Measurements from ENCODE around the gene ZNF791. TPM values are rescaled to one million over a fixed set of nuclear protein-coding genes. Genes with fewer than 3 reads are reported as not detected.
"Not testable (repeated sequence)": the region's sequence is repeated elsewhere in the genome, so short reads cannot be mapped to it uniquely, and the experiment has no call there.

The ZNF791 gene
- total RNA-seq, 1 experiment from 2014 or later = 26.3 TPM

DNA sequence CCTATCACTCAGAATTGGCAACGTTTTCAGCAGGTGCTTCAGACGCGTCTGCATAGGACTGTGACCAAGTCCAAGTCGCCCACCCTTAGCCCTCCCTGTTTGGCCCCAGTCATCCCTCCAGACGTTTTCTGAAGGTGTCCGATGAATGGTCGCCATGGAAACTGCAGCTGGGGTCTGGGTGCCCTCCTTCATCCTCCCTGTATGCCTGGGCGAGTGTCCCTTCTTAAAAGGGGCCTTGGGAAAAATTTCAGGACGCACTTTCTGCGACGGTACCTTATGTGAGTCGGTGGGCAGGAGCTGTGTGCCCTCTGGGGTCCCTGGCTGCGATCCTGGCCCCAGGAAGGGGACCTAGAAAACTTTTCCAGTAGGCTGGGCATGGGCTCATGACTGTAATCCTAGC lies 30.7 kb downstream of the ZNF791 start:
- no TSS peak for BruUV-seq (replicated peaks)
- ATAC-seq (no peak), DNase-seq (no peak)
- Histone ChIP-seq H3K9me2 (replicated peaks; ENCODE audit: low read length) (no peaks in the 10 kb centered on the region), H3K4me3 (ENCODE audit: low read length) (no peak overlapping the region), H3K9me3 (ENCODE audit: low read length) (no peaks in the 10 kb centered on the region), H3K27me3 (ENCODE audit: low read length) (no peaks in the 10 kb centered on the region), H3F3A (ENCODE audit: low read length, unreplicated experiment) (no peaks in the 10 kb centered on the region), H3K36me3 (ENCODE audit: low read depth, low read length) (no peaks in the 10 kb centered on the region), H4K20me1 (ENCODE audit: low read length) (no peaks in the 10 kb centered on the region), H3K4me2 (ENCODE audit: low read length) (no peak overlapping the region), H3K9ac (ENCODE audit: low read length) (no peak overlapping the region), H3K4me1 (ENCODE audit: insufficient read depth, low read length) (no peaks in the 10 kb centered on the region), H3K79me2 (ENCODE audit: low read length) (no peaks in the 10 kb centered on the region), H3K27ac (ENCODE audit: low read length) (no peak overlapping the region), H2AFZ (ENCODE audit: low read length) (no peak overlapping the region)
- CTCF ChIA-PET = no interaction called here
- intact Hi-C loops (cut with micrococcal nuclease) = no loop called here
- POLR2A ChIA-PET (ENCODE audit: unreplicated experiment) = no interaction called here
- TF ChIP-seq EZH2phosphoT487 (IDR thresholded peaks at IDR 0.05; ENCODE audit: borderline replicate concordance, low read length) = no peak
- TF ChIP-seq CTCF (conservative IDR thresholded peaks at IDR 0.05; ENCODE audit: low read depth, low read length) = no peak
- no peak for TF ChIP-seq EZH2 (IDR thresholded peaks at IDR 0.05; ENCODE audit: low read length, unreplicated experiment)

DNA sequence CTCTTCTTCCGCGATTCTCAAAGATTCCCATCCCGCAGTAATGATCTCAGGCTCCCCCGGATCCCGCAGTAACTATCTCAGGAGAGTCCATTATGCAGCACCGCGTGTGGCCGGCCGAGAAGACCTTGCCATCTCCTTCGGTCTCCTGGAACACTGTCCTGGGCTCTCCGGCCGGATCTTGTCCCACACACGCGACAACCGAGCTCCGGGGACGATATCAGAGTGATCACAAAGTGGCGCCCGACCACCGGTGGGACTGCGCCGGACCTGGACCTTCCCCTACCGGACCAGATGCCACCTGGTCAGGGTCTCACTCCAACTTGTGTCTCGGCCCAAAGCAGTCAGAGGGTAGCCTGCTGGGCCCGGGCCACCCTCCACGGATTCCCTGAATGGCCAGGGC lies 31.8 kb downstream of the ZNF791 start:
- ATAC-seq (no peak), DNase-seq (no peak)
- no TSS peak for BruUV-seq (replicated peaks)
- H3F3A ChIP-seq (ENCODE audit: low read length, unreplicated experiment) = no peaks in the 10 kb centered on the region
- no peak overlapping the region for H3K27ac ChIP-seq (ENCODE audit: low read length)
- H3K4me1 ChIP-seq (ENCODE audit: insufficient read depth, low read length) = no peaks in the 10 kb centered on the region
- no peaks in the 10 kb centered on the region for H4K20me1 ChIP-seq (ENCODE audit: low read length)
- no peak overlapping the region for H3K4me3 ChIP-seq (ENCODE audit: low read length)
- ChIA-PET CTCF (no interaction called here), POLR2A (ENCODE audit: unreplicated experiment) (no interaction called here)
- no peak overlapping the region for H3K4me2 ChIP-seq (ENCODE audit: low read length)
- TF ChIP-seq CTCF (conservative IDR thresholded peaks at IDR 0.05; ENCODE audit: low read depth, low read length) = no peak
- TF ChIP-seq EZH2 (IDR thresholded peaks at IDR 0.05; ENCODE audit: low read length, unreplicated experiment) = no peak
- TF ChIP-seq EZH2phosphoT487 (IDR thresholded peaks at IDR 0.05; ENCODE audit: borderline replicate concordance, low read length) = no peak
- no peaks in the 10 kb centered on the region for H3K9me2 ChIP-seq (replicated peaks; ENCODE audit: low read length)
- intact Hi-C loops (cut with micrococcal nuclease) = no loop called here
- H3K36me3 ChIP-seq (ENCODE audit: low read depth, low read length) = no peaks in the 10 kb centered on the region
- H3K79me2 ChIP-seq (ENCODE audit: low read length) = no peaks in the 10 kb centered on the region
- no peak overlapping the region for H3K9ac ChIP-seq (ENCODE audit: low read length)
- no peaks in the 10 kb centered on the region for H3K27me3 ChIP-seq (ENCODE audit: low read length)
- H3K9me3 ChIP-seq (ENCODE audit: low read length) = no peaks in the 10 kb centered on the region
- H2AFZ ChIP-seq (ENCODE audit: low read length) = no peak overlapping the region

GRCh38 chr19:12643716-12644115 lies 33.0 kb downstream of the ZNF791 start:
- POLR2A ChIA-PET (ENCODE audit: unreplicated experiment); H3K9ac ChIP-seq (ENCODE audit: low read length); H3K4me3 ChIP-seq (ENCODE audit: low read length); H3K4me2 ChIP-seq (ENCODE audit: low read length); H3F3A ChIP-seq (ENCODE audit: low read length, unreplicated experiment); H4K20me1 ChIP-seq (ENCODE audit: low read length); BruUV-seq (replicated peaks); H2AFZ ChIP-seq (ENCODE audit: low read length); CTCF ChIA-PET; H3K9me2 ChIP-seq (replicated peaks; ENCODE audit: low read length); H3K27ac ChIP-seq (ENCODE audit: low read length); H3K9me3 ChIP-seq (ENCODE audit: low read length); H3K79me2 ChIP-seq (ENCODE audit: low read length); ATAC-seq; DNase-seq; H3K4me1 ChIP-seq (ENCODE audit: insufficient read depth, low read length); H3K36me3 ChIP-seq (ENCODE audit: low read depth, low read length); H3K27me3 ChIP-seq (ENCODE audit: low read length); intact Hi-C loops (cut with micrococcal nuclease): not testable (repeated sequence)

Measured in PC-3 (cell line).